ENCODE results near the gene NOS1AP. TPM values are rescaled to one million over a fixed set of nuclear protein-coding genes. Genes with fewer than 3 reads are reported as not detected.

Gene NOS1AP
- total and polyA plus RNA-seq, 9 of the 15 experiments (the other 6 are each of a cell fraction or from before 2014, with no cell fraction given): 0.07 to 1.5 (median 0.22) TPM

GRCh38 chr1:162389971-162390370 lies 320.5 kb downstream of the NOS1AP start (continued):
- TF ChIP-seq HIVEP1 (CRISPR knock-in tag; IDR thresholded peaks at IDR 0.05): no peak
- TF ChIP-seq TOE1 (IDR thresholded peaks at IDR 0.05; ENCODE audit: borderline replicate concordance): no peak
- TF ChIP-seq TOE1 (CRISPR knock-in tag; IDR thresholded peaks at IDR 0.05; ENCODE audit: borderline replicate concordance, low read depth): no peak
- no peak for TF ChIP-seq ELF2 (CRISPR knock-in tag; IDR thresholded peaks at IDR 0.05)
- no peak for TF ChIP-seq E2F1 (CRISPR knock-in tag; IDR thresholded peaks at IDR 0.05)
- no peak for TF ChIP-seq PREB (CRISPR knock-in tag; IDR thresholded peaks at IDR 0.05)
- TF ChIP-seq GTF2B (IDR thresholded peaks at IDR 0.05; ENCODE audit: extremely low read depth, insufficient read length): no peak
- TF ChIP-seq MAX (CRISPR knock-in tag; IDR thresholded peaks at IDR 0.05): peak; percentile 73
- TF ChIP-seq CXXC5 (CRISPR knock-in tag; IDR thresholded peaks at IDR 0.05): peak; percentile 75
- TF ChIP-seq ID3 (CRISPR knock-in tag; IDR thresholded peaks at IDR 0.05): no peak
- TF ChIP-seq ID3 (tag; IDR thresholded peaks at IDR 0.05): no peak; the same call in 1 of the 2 replicates
- TF ChIP-seq ZNF212 (CRISPR knock-in tag; IDR thresholded peaks at IDR 0.05): no peak
- no peak for TF ChIP-seq KDM1A (IDR thresholded peaks at IDR 0.05)
- no peak for TF ChIP-seq CHD7 (IDR thresholded peaks at IDR 0.05; ENCODE audit: low read depth, low read length)
